ENCODE measurements around the gene ATXN7L1.
A peak's percentile ranks its signal among the peaks of the same experiment; 100 is the strongest.

The ATXN7L1 gene

GRCh38 chr7:105811189-105811847, 65.1 kb downstream of the ATXN7L1 start:
- Histone ChIP-seq H3K36me3 (ENCODE audit: control insufficient read depth in 2 of 2, insufficient read depth in 1 of 2, low read length in 2 of 2) (no peaks in the 10 kb centered on the region), H3K9me3 (ENCODE audit: control insufficient read depth, insufficient read depth, low read depth, low read length) (no peaks in the 10 kb centered on the region), H3K4me1 (ENCODE audit: control insufficient read depth, insufficient read depth, low read length) (no peaks in the 10 kb centered on the region), H3K27ac (ENCODE audit: extremely low read depth, low read depth, low read length) (no peak overlapping the region), H3K4me3 (ENCODE audit: low read depth, low read length) (no peak overlapping the region)
- ChIA-PET POLR2A (no interaction called here), CTCF (interaction anchor here (1.0 kb wide), 1 partner anchor 41 kb away, joined by 3 read pairs; no protein-coding TSS in a partner anchor)
- TF ChIP-seq GLI2 (tag by site-specific recombination; IDR thresholded peaks at IDR 0.05; ENCODE audit: borderline replicate concordance, low read depth) (no peak), ZNF776 (tag by site-specific recombination; IDR thresholded peaks at IDR 0.05; ENCODE audit: borderline replicate concordance) (no peak), ZNF530 (tag by site-specific recombination; IDR thresholded peaks at IDR 0.05; ENCODE audit: low read depth) (no peak), PRDM10 (tag by site-specific recombination; IDR thresholded peaks at IDR 0.05) (no peak), HOXD13 (CRISPR knock-in tag; IDR thresholded peaks at IDR 0.05; ENCODE audit: borderline replicate concordance) (no peak), GFI1B (tag by site-specific recombination; IDR thresholded peaks at IDR 0.05) (no peak), ZNF645 (tag by site-specific recombination; IDR thresholded peaks at IDR 0.05) (no peak)

- no peaks in the 10 kb centered on the region for H3K4me1 ChIP-seq (ENCODE audit: control insufficient read depth, insufficient read depth, low read length)
- H3K4me3 ChIP-seq (ENCODE audit: low read depth, low read length) = no peak overlapping the region
- H3K36me3 ChIP-seq (ENCODE audit: control insufficient read depth in 2 of 2, insufficient read depth in 1 of 2, low read length in 2 of 2) = no peaks in the 10 kb centered on the region
- ChIA-PET CTCF (no interaction called here), POLR2A (no interaction called here)
- no peak for TF ChIP-seq ZNF341 (tag by site-specific recombination; IDR thresholded peaks at IDR 0.05; ENCODE audit: low read depth)
- TF ChIP-seq EGR2 (tag by site-specific recombination; IDR thresholded peaks at IDR 0.05; ENCODE audit: low read depth) = peak; percentile 72
- no peak for TF ChIP-seq YY2 (tag by site-specific recombination; IDR thresholded peaks at IDR 0.05)
- 0 out of 2 replicates have a peak, but pooled peaks have one; percentile 24 for TF ChIP-seq ZFHX2 (tag by site-specific recombination; conservative IDR thresholded peaks at IDR 0.05)
- no peak for TF ChIP-seq ZEB2 (tag by site-specific recombination; IDR thresholded peaks at IDR 0.05)
- no peak for TF ChIP-seq ZBTB17 (tag by site-specific recombination; IDR thresholded peaks at IDR 0.05)
- no peaks in the 10 kb centered on the region for H3K9me3 ChIP-seq (ENCODE audit: control insufficient read depth, insufficient read depth, low read depth, low read length)
- no peak overlapping the region for H3K27ac ChIP-seq (ENCODE audit: extremely low read depth, low read depth, low read length)
Measured at GRCh38 chr7:105810556-105810955, 65.8 kb downstream of the ATXN7L1 start.

- H3K36me3 ChIP-seq (ENCODE audit: control insufficient read depth in 2 of 2, insufficient read depth in 1 of 2, low read length in 2 of 2) = no peaks in the 10 kb centered on the region
- H3K4me1 ChIP-seq (ENCODE audit: control insufficient read depth, insufficient read depth, low read length) = no peaks in the 10 kb centered on the region
- no peak overlapping the region for H3K27ac ChIP-seq (ENCODE audit: extremely low read depth, low read depth, low read length)
- no peaks in the 10 kb centered on the region for H3K9me3 ChIP-seq (ENCODE audit: control insufficient read depth, insufficient read depth, low read depth, low read length)
- ChIA-PET POLR2A (no interaction called here), CTCF (interaction anchor here (1.3 kb wide), 1 partner anchor 50 kb away, joined by 3 read pairs; no protein-coding TSS in a partner anchor)
- TF ChIP-seq ZNF473 (tag by site-specific recombination; IDR thresholded peaks at IDR 0.05) (no peak), ZBTB10 (tag by site-specific recombination; IDR thresholded peaks at IDR 0.05) (no peak), ZNF660 (tag by site-specific recombination; IDR thresholded peaks at IDR 0.05) (no peak), GFI1B (tag by site-specific recombination; IDR thresholded peaks at IDR 0.05) (no peak), ZNF341 (tag by site-specific recombination; IDR thresholded peaks at IDR 0.05; ENCODE audit: low read depth) (no peak), ZNF366 (tag by site-specific recombination; conservative IDR thresholded peaks at IDR 0.05) (no peak), KLF9 (tag by site-specific recombination; IDR thresholded peaks at IDR 0.05; ENCODE audit: low read depth) (no peak), HOXD13 (CRISPR knock-in tag; IDR thresholded peaks at IDR 0.05; ENCODE audit: borderline replicate concordance) (no peak), ZNF514 (tag by site-specific recombination; IDR thresholded peaks at IDR 0.05) (no peak), ZBTB26 (tag by site-specific recombination; optimal IDR thresholded peaks at IDR 0.05) (no peak)
- H3K4me3 ChIP-seq (ENCODE audit: low read depth, low read length) = no peak overlapping the region
Measured at GRCh38 chr7:105808703-105809590, 67.5 kb downstream of the ATXN7L1 start.

Measured in HEK293 (cell line).